Stimulated activated CD4-positive, alpha-beta T cell treated with anti-CD3 and anti-CD28 coated beads, Interleukin-4, amount 100 ng/mL, for 24 hours (primary cell): ENCODE data around the gene OSBPL1A.

Source experiments
- DNase-seq: peaks from one replicate; pipeline ENCODE4 v3.0.0-alpha.2; 2020

Gene OSBPL1A

GRCh38 chr18:24397694-24398368 is at the start of gene OSBPL1A:
OSBPL1A (minus strand) TSS chr18:24397824; CDS start chr18:24377533, 20,291 bp downstream.
- DNase-seq, result peak; percentile 76

GRCh38 chr18:24446953-24447538 is 49.4 kb upstream of the OSBPL1A start:
- no peak for DNase-seq

GRCh38 chr18:24446453-24446852 is 48.8 kb upstream of the OSBPL1A start:
- DNase-seq, result no peak

- DNase-seq, result no peak
Measured at GRCh38 chr18:24443870-24444269, 46.2 kb upstream of the OSBPL1A start.

- DNase-seq, result no peak
Measured at GRCh38 chr18:24436939-24437338, 39.3 kb upstream of the OSBPL1A start.

- no peak for DNase-seq
Measured at GRCh38 chr18:24432618-24433017, 35.0 kb upstream of the OSBPL1A start.

- DNase-seq, result no peak
Measured at GRCh38 chr18:24429188-24429587, 31.6 kb upstream of the OSBPL1A start.

- no peak for DNase-seq
Measured at GRCh38 chr18:24428709-24429108, 31.1 kb upstream of the OSBPL1A start.

- DNase-seq, result no peak
Measured at GRCh38 chr18:24427484-24427883, 29.9 kb upstream of the OSBPL1A start.

- DNase-seq, result peak; percentile 76
Measured at GRCh38 chr18:24426398-24427294, 29.0 kb upstream of the OSBPL1A start, which contains the start of gene IMPACT. IMPACT (plus strand) TSS chr18:24426670; CDS start chr18:24426757, 87 bp downstream.

GRCh38 chr18:24426073-24426397 is 28.4 kb upstream of the OSBPL1A start:
- no peak for DNase-seq

- no peak for DNase-seq
Measured at GRCh38 chr18:24421831-24422230, 24.2 kb upstream of the OSBPL1A start.

GRCh38 chr18:24420551-24420950 is 22.9 kb upstream of the OSBPL1A start:
- no peak for DNase-seq

- no peak for DNase-seq
Measured at GRCh38 chr18:24417480-24417879, 19.9 kb upstream of the OSBPL1A start.

GRCh38 chr18:24414349-24415003 is 16.9 kb upstream of the OSBPL1A start:
- peak; percentile 49 for DNase-seq

GRCh38 chr18:24413148-24413547 is 15.5 kb upstream of the OSBPL1A start:
- no peak for DNase-seq

- DNase-seq, result no peak
Measured at GRCh38 chr18:24408496-24408895, 10.9 kb upstream of the OSBPL1A start.

- DNase-seq, result no peak
Measured at GRCh38 chr18:24404591-24404990, 7.0 kb upstream of the OSBPL1A start.

- DNase-seq, result no peak
Measured at GRCh38 chr18:24403076-24403475, 5.5 kb upstream of the OSBPL1A start.

- no peak for DNase-seq
Measured at GRCh38 chr18:24402209-24402785, 4.7 kb upstream of the OSBPL1A start.

GRCh38 chr18:24400587-24400986 is 3.0 kb upstream of the OSBPL1A start:
- DNase-seq, result no peak

- no peak for DNase-seq
Measured at GRCh38 chr18:24398540-24398939, 916 bp upstream of the OSBPL1A start.
